ENCODE data around the gene SDK1. TPM values are rescaled to one million over a fixed set of nuclear protein-coding genes. Genes with fewer than 3 reads are reported as not detected.

The SDK1 gene
- total RNA-seq, 4 donors from 2014 or later: under 0.01 to 16.2 (median 7.2) TPM

DNA sequence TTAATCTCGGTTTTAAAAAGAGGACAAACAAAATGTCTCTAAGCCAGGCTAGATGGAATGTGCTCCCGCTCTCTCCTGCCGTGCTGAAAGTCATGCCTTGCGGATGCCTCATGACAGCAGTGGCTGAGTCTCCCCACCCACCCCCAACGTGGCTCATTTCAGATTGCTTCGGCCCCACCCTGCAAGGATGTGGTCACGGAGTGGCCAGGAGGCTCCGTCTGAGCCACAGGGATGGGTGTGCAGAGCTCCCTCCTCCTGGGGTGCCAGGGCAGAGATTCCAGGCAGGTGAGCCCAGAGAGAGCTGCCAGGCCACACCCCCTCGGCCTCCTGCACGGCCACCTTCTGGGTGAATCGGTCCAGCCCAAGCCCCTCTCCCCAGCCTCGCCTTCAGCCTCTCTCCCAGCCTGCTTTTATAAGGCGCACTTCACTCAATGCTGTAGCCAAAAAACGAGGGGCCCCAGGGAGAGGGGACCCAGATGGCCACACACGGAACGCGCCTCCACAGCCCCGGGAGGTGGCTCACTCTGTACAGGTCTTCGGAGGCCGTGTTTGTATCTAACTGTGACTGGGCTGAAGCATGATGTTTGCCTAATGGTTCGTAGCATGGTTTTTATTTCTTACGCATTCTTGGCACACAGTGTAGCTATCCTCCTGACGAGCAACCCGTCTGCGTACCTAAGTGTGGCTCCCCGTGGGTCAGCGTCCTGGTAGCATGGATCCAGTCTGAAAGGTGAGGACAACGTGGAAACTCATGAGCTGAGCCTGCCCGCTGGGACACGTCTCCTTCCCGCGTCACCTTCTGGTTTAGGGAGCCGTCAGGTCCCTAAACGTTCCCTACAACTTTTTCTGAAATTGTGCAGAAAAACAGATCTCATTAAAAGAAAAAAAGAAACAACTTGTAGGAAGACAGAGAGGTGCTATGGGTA is 967.3 kb downstream of the SDK1 start:
- Histone ChIP-seq H3K4me1 (no peaks in the 10 kb centered on the region), H3K36me3 (no peaks in the 10 kb centered on the region), H3K4me3 (no peak overlapping the region), H3K27ac (no peak overlapping the region), H3K27me3 (no peaks in the 10 kb centered on the region), H3K9me3 (no peaks in the 10 kb centered on the region)
- intact Hi-C loops (cut with DNase I; ENCODE audit: low total_unique reads): no loop called here
- no peak for TF ChIP-seq POLR2A (IDR thresholded peaks at IDR 0.05)
- TF ChIP-seq, protein P1, sequence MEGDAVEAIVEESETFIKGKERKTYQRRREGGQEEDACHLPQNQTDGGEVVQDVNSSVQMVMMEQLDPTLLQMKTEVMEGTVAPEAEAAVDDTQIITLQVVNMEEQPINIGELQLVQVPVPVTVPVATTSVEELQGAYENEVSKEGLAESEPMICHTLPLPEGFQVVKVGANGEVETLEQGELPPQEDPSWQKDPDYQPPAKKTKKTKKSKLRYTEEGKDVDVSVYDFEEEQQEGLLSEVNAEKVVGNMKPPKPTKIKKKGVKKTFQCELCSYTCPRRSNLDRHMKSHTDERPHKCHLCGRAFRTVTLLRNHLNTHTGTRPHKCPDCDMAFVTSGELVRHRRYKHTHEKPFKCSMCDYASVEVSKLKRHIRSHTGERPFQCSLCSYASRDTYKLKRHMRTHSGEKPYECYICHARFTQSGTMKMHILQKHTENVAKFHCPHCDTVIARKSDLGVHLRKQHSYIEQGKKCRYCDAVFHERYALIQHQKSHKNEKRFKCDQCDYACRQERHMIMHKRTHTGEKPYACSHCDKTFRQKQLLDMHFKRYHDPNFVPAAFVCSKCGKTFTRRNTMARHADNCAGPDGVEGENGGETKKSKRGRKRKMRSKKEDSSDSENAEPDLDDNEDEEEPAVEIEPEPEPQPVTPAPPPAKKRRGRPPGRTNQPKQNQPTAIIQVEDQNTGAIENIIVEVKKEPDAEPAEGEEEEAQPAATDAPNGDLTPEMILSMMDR (IDR thresholded peaks at IDR 0.05): no peak
- no peak for DNase-seq

- Histone ChIP-seq H3K9me3 (no peaks in the 10 kb centered on the region), H3K27me3 (no peaks in the 10 kb centered on the region), H3K4me1 (no peaks in the 10 kb centered on the region), H3K36me3 (no peaks in the 10 kb centered on the region), H3K4me3 (no peak overlapping the region), H3K27ac (no peak overlapping the region)
- DNase-seq: no peak
- intact Hi-C loops (cut with DNase I; ENCODE audit: low total_unique reads): no loop called here
- TF ChIP-seq, protein P1 (IDR thresholded peaks at IDR 0.05): no peak
- TF ChIP-seq POLR2A (IDR thresholded peaks at IDR 0.05): no peak
These were observed 968.0 kb downstream of the SDK1 start for GRCh38 chr7:4269086-4269485.

GRCh38 chr7:4269746-4270145 is 968.7 kb downstream of the SDK1 start:
- H3K27me3 ChIP-seq: no peaks in the 10 kb centered on the region
- H3K9me3 ChIP-seq: no peaks in the 10 kb centered on the region
- intact Hi-C loops (cut with DNase I; ENCODE audit: low total_unique reads): no loop called here
- TF ChIP-seq, protein P1 (IDR thresholded peaks at IDR 0.05): no peak
- TF ChIP-seq POLR2A (IDR thresholded peaks at IDR 0.05): no peak
- no peak for DNase-seq
- H3K4me3 ChIP-seq: no peak overlapping the region
- no peak overlapping the region for H3K27ac ChIP-seq
- H3K36me3 ChIP-seq: no peaks in the 10 kb centered on the region
- H3K4me1 ChIP-seq: no peaks in the 10 kb centered on the region

GRCh38 chr7:4270268-4270667 is 969.2 kb downstream of the SDK1 start:
- Histone ChIP-seq H3K27me3 (no peaks in the 10 kb centered on the region), H3K36me3 (no peaks in the 10 kb centered on the region), H3K27ac (no peak overlapping the region), H3K4me1 (no peaks in the 10 kb centered on the region), H3K4me3 (no peak overlapping the region), H3K9me3 (no peaks in the 10 kb centered on the region)
- no peak for DNase-seq
- intact Hi-C loops (cut with DNase I; ENCODE audit: low total_unique reads): no loop called here
- TF ChIP-seq POLR2A (IDR thresholded peaks at IDR 0.05): no peak
- TF ChIP-seq, protein P1 (IDR thresholded peaks at IDR 0.05): no peak

- Histone ChIP-seq H3K4me1 (no peaks in the 10 kb centered on the region), H3K27me3 (no peaks in the 10 kb centered on the region), H3K27ac (no peak overlapping the region), H3K36me3 (no peaks in the 10 kb centered on the region), H3K4me3 (no peak overlapping the region), H3K9me3 (no peaks in the 10 kb centered on the region)
- DNase-seq: no peak
- no peak for TF ChIP-seq POLR2A (IDR thresholded peaks at IDR 0.05)
- TF ChIP-seq, protein P1 (IDR thresholded peaks at IDR 0.05): no peak
- intact Hi-C loops (cut with DNase I; ENCODE audit: low total_unique reads): no loop called here
These were observed 970.1 kb downstream of the SDK1 start for GRCh38 chr7:4270941-4271715.

All from uterus (tissue), 4 donors.